K562 (cell line): ENCODE results near the gene NFIC. TPM values are rescaled to one million over a fixed set of nuclear protein-coding genes. Genes with fewer than 3 reads are reported as not detected.

Experiments
- ATAC-seq: fragments of 200-7000 bp; cut with Tn5 transposase; 3 replicates; pipeline ENCODE4 v1.9.1; 2020; ENCODE audit warnings: moderate library complexity
- BruUV-seq: library from RNA; stranded (reverse); fragments of 400-500 nt; replicated peaks from 2 replicates; lab custom pipeline; 2021; lab: Mats Ljungman, UMichigan
- CTCF ChIA-PET: fragments of 300-600 bp; formaldehyde crosslinking; extraction: SDS; loops from one replicate; lab custom pipeline; 2021; ENCODE audit warnings: low intra/inter-chr PET ratio; lab: Yijun Ruan, JAX
- POLR2A ChIA-PET: fragments of 300-600, 350-650 bp; sonication (Branson Sonifier 250); formaldehyde crosslinking; extraction: SDS; loops from one replicate; lab custom pipeline; 2021; ENCODE audit warnings: antibody characterized with exemption, inconsistent platforms; lab: Yijun Ruan, JAX
- DNase-seq, 4 experiments: peaks; one replicate each; pipeline versions ENCODE4 v3.0.0 to v3.0.0-alpha.2; 2011 to 2018; ENCODE audit warnings: low spot score in 3 of 4, mixed read lengths in 3 of 4; ENCODE audit errors: extremely low read depth in 1 of 4
- FAIRE-seq: peaks from 2 replicates; lab custom pipeline; 2011; peaks lifted over from hg19 to GRCh38; lab: Jason Lieb, UNC
- H2AFZ ChIP-seq: 2 replicates; pipeline ENCODE4 v1.6.0; 2011; ENCODE audit warnings: low read depth, low read length, control low read depth, inconsistent platforms
- H3K27ac ChIP-seq: fragments of 200-600 bp; 3 replicates; pipeline ENCODE4 v1.8.0; 2011; ENCODE audit warnings: low read depth, mild to moderate bottlenecking, control low read depth, inconsistent platforms, low read length, moderate library complexity, mixed read lengths; ENCODE audit errors: extremely low read depth
- H3K27me3 ChIP-seq, 2 experiments: fragments of 300-600 bp in 1 of 2; 2 replicates in 1 of 2; 3 replicates in 1 of 2; pipeline versions ENCODE4 v1.6.0 to v1.8.0; 2011; ENCODE audit warnings: inconsistent platforms in 2 of 2, low read length in 2 of 2, mild to moderate bottlenecking in 1 of 2, mixed read lengths in 1 of 2, moderate library complexity in 1 of 2; ENCODE audit not compliant: control insufficient read depth in 2 of 2, insufficient read depth in 2 of 2
- H3K36me3 ChIP-seq: fragments of 300-600 bp; 3 replicates; pipeline ENCODE4 v1.8.0; 2011; ENCODE audit warnings: mild to moderate bottlenecking, low read length, inconsistent platforms; ENCODE audit not compliant: control insufficient read depth, insufficient read depth
- H3K4me1 ChIP-seq, 2 experiments: fragments of 200-600 bp in 1 of 2; replicated peaks in 1 of 2; 2 replicates in 1 of 2; 3 replicates in 1 of 2; pipeline versions ENCODE4 v1.5.1 to v1.8.0; 2011; ENCODE audit warnings: inconsistent platforms in 2 of 2, low read length in 2 of 2, mild to moderate bottlenecking in 1 of 2, mixed read lengths in 1 of 2, moderate library complexity in 1 of 2; ENCODE audit not compliant: control insufficient read depth in 2 of 2, insufficient read depth in 2 of 2
- H3K4me2 ChIP-seq: 2 replicates; pipeline ENCODE4 v1.6.1; 2011; ENCODE audit warnings: low read length, control low read depth, inconsistent platforms, mixed read lengths; ENCODE audit not compliant: insufficient read depth
- H3K4me3 ChIP-seq: fragments of 200-600 bp; sonication (generic), shearing (Covaris generic); 2 replicates; pipeline ENCODE4 v1.5.1; 2016; ENCODE audit warnings: control low read depth, inconsistent platforms
- H3K79me2 ChIP-seq: fragments of 200-600 bp; 3 replicates; pipeline ENCODE4 v1.8.0; 2011; ENCODE audit warnings: low read length, inconsistent platforms; ENCODE audit not compliant: control insufficient read depth, insufficient read depth
- H3K9ac ChIP-seq, 2 experiments: 2 replicates each; pipeline versions ENCODE4 v1.6.0 to v1.6.1; 2011; ENCODE audit warnings: low read depth in 2 of 2, low read length in 2 of 2, control low read depth in 1 of 2, inconsistent platforms in 1 of 2, mild to moderate bottlenecking in 1 of 2, mixed read lengths in 1 of 2; ENCODE audit not compliant: insufficient read depth in 1 of 2
- H3K9me1 ChIP-seq: one replicate; pipeline ENCODE4 v1.6.0; 2011; ENCODE audit warnings: inconsistent platforms, mild to moderate bottlenecking, low read length, moderate library complexity; ENCODE audit not compliant: control insufficient read depth, insufficient read depth
- H3K9me3 ChIP-seq: replicated peaks from 2 replicates; pipeline ENCODE4 v1.5.1; 2011; ENCODE audit warnings: low read depth, low read length, inconsistent platforms; ENCODE audit not compliant: control insufficient read depth, insufficient read depth
- H4K20me1 ChIP-seq: replicated peaks from 2 replicates; pipeline ENCODE4 v1.6.1; 2011; ENCODE audit warnings: low read length, inconsistent platforms, mixed read lengths; ENCODE audit not compliant: control insufficient read depth, insufficient read depth
- ERF ChIP-seq: fragments of 450-650 bp; formaldehyde crosslinking; IDR thresholded peaks from 2 replicates; pipeline ENCODE4 v1.4.0; 2020; ENCODE audit warnings: mild to moderate bottlenecking, mixed read lengths
- GTF2E2 ChIP-seq: fragments of 200-800 bp; sonication (Bioruptor generic); IDR thresholded peaks from 2 replicates; pipeline ENCODE4 v1.6.1; 2016; ENCODE audit warnings: missing genetic modification characterization, missing compliant biosample characterization
- PRDM10 ChIP-seq: fragments of 450-650 bp; IDR thresholded peaks from 2 replicates; pipeline ENCODE4 v1.6.1; 2018; ENCODE audit not compliant: partially characterized antibody
- RBM22 ChIP-seq: fragments of 200-400 bp; formaldehyde crosslinking; IDR thresholded peaks from 2 replicates; pipeline ENCODE4 v1.6.1; 2018; ENCODE audit warnings: low read length, low read depth; ENCODE audit not compliant: poor library complexity, severe bottlenecking
- SIN3B ChIP-seq: fragments of 450-650 bp; IDR thresholded peaks from 2 replicates; pipeline ENCODE4 v1.6.1; 2017; ENCODE audit warnings: low read depth, mild to moderate bottlenecking, moderate library complexity
- SMARCC2 ChIP-seq: fragments of 450-650 bp; IDR thresholded peaks from 2 replicates; pipeline ENCODE4 v1.6.1; 2017; ENCODE audit warnings: antibody characterized with exemption, moderate library complexity, mild to moderate bottlenecking, low read depth
- WGBS: fragments of 100-300 bp; shearing (Covaris generic); methylation state at CpG from one replicate; pipeline ENCODE4 v1.1.6; 2016; ENCODE audit warnings: low coverage, mixed read lengths; ENCODE audit not compliant: insufficient coverage; ENCODE audit errors: missing lambda C conversion rate; 5-methylcytosine and 5-hydroxymethylcytosine counted together
- in situ Hi-C: fragments of 300-500 bp; cut with MboI; formaldehyde crosslinking; loops from 4 replicates; pipeline ENCODE4 v1.15.0; 2018; ENCODE audit warnings: inconsistent platforms, mixed read lengths
- intact Hi-C: fragments of 100-400 bp; cut with micrococcal nuclease; formaldehyde crosslinking; loops from 2 replicates; pipeline ENCODE4 v1.14.2; 2022
- polyA plus RNA-seq, 8 experiments: library from polyadenylated mRNA; depleted of rRNA in 4 of 8; stranded (reverse) in 5 of 8; unstranded in 3 of 8; fragments of >200 nt; fragmentation: Nextera tagmentation in 2 of 8; fragmentation: Illumina TruSeq in 1 of 8; extraction: Ambion mirVana in 2 of 8; extraction: Trizol in 1 of 8; gene quantifications; 2 replicates each; pipeline versions ENCODE4 v1.2.1 to v1.2.3, GENCODE V29; 2011 to 2014; ENCODE audit warnings: inconsistent platforms in 1 of 8, missing spikeins in 1 of 8
- total RNA-seq, 7 experiments: library from RNA; depleted of rRNA in 6 of 7; stranded (reverse); fragments of >200 nt in 6 of 7; fragmentation: Illumina TruSeq in 2 of 7; extraction: Trizol in 2 of 7; gene quantifications; 2 replicates each; pipeline versions ENCODE4 v1.2.1 to v1.2.3, GENCODE V29; 2011 to 2021; ENCODE audit warnings: low replicate concordance in 1 of 7
- TF ChIP-seq, protein P1 (sequence below): sonication (generic); formaldehyde crosslinking; IDR thresholded peaks from 2 replicates; pipeline ENCODE4 v1.8.1; 2023; ENCODE audit warnings: mild to moderate bottlenecking, missing genetic modification reagents
- TF ChIP-seq, protein P2 (sequence below), 2 experiments: fragments of 450-650 bp; formaldehyde crosslinking in 1 of 2; IDR thresholded peaks; 2 replicates each; pipeline versions ENCODE4 v1.4.0 to v1.6.1; 2014 to 2020; ENCODE audit warnings: mild to moderate bottlenecking in 2 of 2, borderline replicate concordance in 1 of 2, low read depth in 1 of 2

The NFIC gene
- total and polyA plus RNA-seq, 9 of the 15 experiments (the other 6 are each of a cell fraction or from before 2014, with no cell fraction given): 0.71 to 62.1 (median 6.9) TPM

GRCh38 chr19:3441986-3442329 is 75.6 kb downstream of the NFIC start:
- intact Hi-C loops: no loop called here
- peaks cover 5% of the 10 kb centered on the region for H4K20me1 ChIP-seq
- H3K4me3 ChIP-seq: no peak overlapping the region
- ChIA-PET POLR2A (interaction anchor here (0.9 kb wide), 1 partner anchor 65 kb away, joined by 3 read pairs; no protein-coding TSS in a partner anchor), CTCF (interaction anchor here (1.0 kb wide), 1 partner anchor 115 kb away, joined by 4 read pairs; no protein-coding TSS in a partner anchor)
- H3K9me3 ChIP-seq: no peaks in the 10 kb centered on the region
- H3K27ac ChIP-seq: no peak overlapping the region
- H3K4me1 ChIP-seq: peaks cover 0 to 18% of the 10 kb centered on the region in 2 experiments; a peak in 2 of 5 replicates
- in situ Hi-C loops: no loop called here
- WGBS: 97% methylated on average over 13 of the region's 14 CpGs
- DNase-seq (no peak), FAIRE-seq (no peak), ATAC-seq (no peak)
- no peak overlapping the region for H3K9ac ChIP-seq
- H3K79me2 ChIP-seq: peaks cover 35% of the 10 kb centered on the region
- no TSS peak for BruUV-seq
- no peaks in the 10 kb centered on the region for H3K9me1 ChIP-seq
- peaks cover 84% of the 10 kb centered on the region for H3K36me3 ChIP-seq
- no peaks in the 10 kb centered on the region for H3K27me3 ChIP-seq
- H3K4me2 ChIP-seq: no peak overlapping the region
- H2AFZ ChIP-seq: no peak overlapping the region
- TF ChIP-seq ERF (CRISPR knock-in tag) (no peak), SMARCC2 (no peak), PRDM10 (no peak), SIN3B (no peak), RBM22 (peak; percentile 83), GTF2E2 (tag) (no peak)
- TF ChIP-seq, protein P1, sequence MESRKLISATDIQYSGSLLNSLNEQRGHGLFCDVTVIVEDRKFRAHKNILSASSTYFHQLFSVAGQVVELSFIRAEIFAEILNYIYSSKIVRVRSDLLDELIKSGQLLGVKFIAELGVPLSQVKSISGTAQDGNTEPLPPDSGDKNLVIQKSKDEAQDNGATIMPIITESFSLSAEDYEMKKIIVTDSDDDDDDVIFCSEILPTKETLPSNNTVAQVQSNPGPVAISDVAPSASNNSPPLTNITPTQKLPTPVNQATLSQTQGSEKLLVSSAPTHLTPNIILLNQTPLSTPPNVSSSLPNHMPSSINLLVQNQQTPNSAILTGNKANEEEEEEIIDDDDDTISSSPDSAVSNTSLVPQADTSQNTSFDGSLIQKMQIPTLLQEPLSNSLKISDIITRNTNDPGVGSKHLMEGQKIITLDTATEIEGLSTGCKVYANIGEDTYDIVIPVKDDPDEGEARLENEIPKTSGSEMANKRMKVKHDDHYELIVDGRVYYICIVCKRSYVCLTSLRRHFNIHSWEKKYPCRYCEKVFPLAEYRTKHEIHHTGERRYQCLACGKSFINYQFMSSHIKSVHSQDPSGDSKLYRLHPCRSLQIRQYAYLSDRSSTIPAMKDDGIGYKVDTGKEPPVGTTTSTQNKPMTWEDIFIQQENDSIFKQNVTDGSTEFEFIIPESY: peak; percentile 85
- TF ChIP-seq, protein P2, sequence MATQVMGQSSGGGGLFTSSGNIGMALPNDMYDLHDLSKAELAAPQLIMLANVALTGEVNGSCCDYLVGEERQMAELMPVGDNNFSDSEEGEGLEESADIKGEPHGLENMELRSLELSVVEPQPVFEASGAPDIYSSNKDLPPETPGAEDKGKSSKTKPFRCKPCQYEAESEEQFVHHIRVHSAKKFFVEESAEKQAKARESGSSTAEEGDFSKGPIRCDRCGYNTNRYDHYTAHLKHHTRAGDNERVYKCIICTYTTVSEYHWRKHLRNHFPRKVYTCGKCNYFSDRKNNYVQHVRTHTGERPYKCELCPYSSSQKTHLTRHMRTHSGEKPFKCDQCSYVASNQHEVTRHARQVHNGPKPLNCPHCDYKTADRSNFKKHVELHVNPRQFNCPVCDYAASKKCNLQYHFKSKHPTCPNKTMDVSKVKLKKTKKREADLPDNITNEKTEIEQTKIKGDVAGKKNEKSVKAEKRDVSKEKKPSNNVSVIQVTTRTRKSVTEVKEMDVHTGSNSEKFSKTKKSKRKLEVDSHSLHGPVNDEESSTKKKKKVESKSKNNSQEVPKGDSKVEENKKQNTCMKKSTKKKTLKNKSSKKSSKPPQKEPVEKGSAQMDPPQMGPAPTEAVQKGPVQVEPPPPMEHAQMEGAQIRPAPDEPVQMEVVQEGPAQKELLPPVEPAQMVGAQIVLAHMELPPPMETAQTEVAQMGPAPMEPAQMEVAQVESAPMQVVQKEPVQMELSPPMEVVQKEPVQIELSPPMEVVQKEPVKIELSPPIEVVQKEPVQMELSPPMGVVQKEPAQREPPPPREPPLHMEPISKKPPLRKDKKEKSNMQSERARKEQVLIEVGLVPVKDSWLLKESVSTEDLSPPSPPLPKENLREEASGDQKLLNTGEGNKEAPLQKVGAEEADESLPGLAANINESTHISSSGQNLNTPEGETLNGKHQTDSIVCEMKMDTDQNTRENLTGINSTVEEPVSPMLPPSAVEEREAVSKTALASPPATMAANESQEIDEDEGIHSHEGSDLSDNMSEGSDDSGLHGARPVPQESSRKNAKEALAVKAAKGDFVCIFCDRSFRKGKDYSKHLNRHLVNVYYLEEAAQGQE (IDR thresholded peaks at IDR 0.05; ENCODE audit: borderline replicate concordance): no peak
- TF ChIP-seq, protein P2 (CRISPR knock-in tag; IDR thresholded peaks at IDR 0.05; ENCODE audit: low read depth): no peak
